GM19467 (cell line): ENCODE data around the gene EXD3.

Source experiments
- ATAC-seq: cut with Tn5 transposase; IDR thresholded peaks from one replicate; pipeline ENCODE4 v1.9.1; 2021; ENCODE audit warnings: mild to moderate bottlenecking, moderate library complexity; ENCODE audit not compliant: unreplicated experiment

The EXD3 gene

GRCh38 chr9:137368431-137369035, 54.4 kb downstream of the EXD3 start:
- no peak for ATAC-seq

GRCh38 chr9:137367506-137368430, 55.2 kb downstream of the EXD3 start:
- no peak for ATAC-seq

- ATAC-seq = no peak
These were observed 56.0 kb downstream of the EXD3 start for GRCh38 chr9:137366891-137367381.

GRCh38 chr9:137366445-137366810, 56.5 kb downstream of the EXD3 start:
- ATAC-seq = no peak

- no peak for ATAC-seq
These were observed 57.2 kb downstream of the EXD3 start for GRCh38 chr9:137365552-137366444.

- ATAC-seq = no peak
These were observed 57.9 kb downstream of the EXD3 start for GRCh38 chr9:137365056-137365455.

- no peak for ATAC-seq
These were observed 63.1 kb downstream of the EXD3 start for GRCh38 chr9:137359850-137360249.

- ATAC-seq = no peak
These were observed 64.8 kb downstream of the EXD3 start for GRCh38 chr9:137358126-137358525.

GRCh38 chr9:137357166-137357565, 65.8 kb downstream of the EXD3 start:
- no peak for ATAC-seq

- ATAC-seq = no peak
These were observed 67.1 kb downstream of the EXD3 start for GRCh38 chr9:137355761-137356365.

GRCh38 chr9:137354845-137355760, 67.9 kb downstream of the EXD3 start:
- no peak for ATAC-seq

GRCh38 chr9:137354153-137354844, 68.7 kb downstream of the EXD3 start:
- no peak for ATAC-seq

GRCh38 chr9:137353223-137354152, 69.5 kb downstream of the EXD3 start:
- no peak for ATAC-seq

- ATAC-seq = no peak
These were observed 70.3 kb downstream of the EXD3 start for GRCh38 chr9:137352511-137353222.

- no peak for ATAC-seq
These were observed 71.0 kb downstream of the EXD3 start for GRCh38 chr9:137351781-137352501.

- no peak for ATAC-seq
These were observed 72.0 kb downstream of the EXD3 start for GRCh38 chr9:137350696-137351584.
